HG03196 (cell line): ENCODE results near the gene TENM4.

Source experiments
- ATAC-seq: cut with Tn5 transposase; IDR thresholded peaks from one replicate; pipeline ENCODE4 v1.9.1; 2021; ENCODE audit not compliant: unreplicated experiment

Gene TENM4

GRCh38 chr11:79449040-79449439 is 8.2 kb upstream of the TENM4 start:
- ATAC-seq = no peak

- no peak for ATAC-seq
These were observed 6.4 kb upstream of the TENM4 start for GRCh38 chr11:79447038-79447786.

GRCh38 chr11:79444923-79445322 is 4.1 kb upstream of the TENM4 start:
- ATAC-seq = no peak

GRCh38 chr11:79441461-79441875 is 638 bp upstream of the TENM4 start:
- ATAC-seq = no peak

- ATAC-seq = no peak
These were observed 802 bp downstream of the TENM4 start for GRCh38 chr11:79439886-79440570.

GRCh38 chr11:79439410-79439885 is 1.4 kb downstream of the TENM4 start:
- no peak for ATAC-seq

GRCh38 chr11:79438631-79439409 is 2.0 kb downstream of the TENM4 start:
- ATAC-seq = no peak

GRCh38 chr11:79437981-79438630 is 2.7 kb downstream of the TENM4 start:
- ATAC-seq = no peak

- no peak for ATAC-seq
These were observed 3.4 kb downstream of the TENM4 start for GRCh38 chr11:79437278-79437980.

- ATAC-seq = no peak
These were observed 3.9 kb downstream of the TENM4 start for GRCh38 chr11:79436919-79437277.

- no peak for ATAC-seq
These were observed 6.5 kb downstream of the TENM4 start for GRCh38 chr11:79434283-79434682.

GRCh38 chr11:79432138-79432537 is 8.7 kb downstream of the TENM4 start:
- no peak for ATAC-seq

- no peak for ATAC-seq
These were observed 9.3 kb downstream of the TENM4 start for GRCh38 chr11:79431535-79431934.

GRCh38 chr11:79430280-79430679 is 10.6 kb downstream of the TENM4 start:
- no peak for ATAC-seq

- ATAC-seq = no peak
These were observed 12.4 kb downstream of the TENM4 start for GRCh38 chr11:79428406-79428805.

GRCh38 chr11:79427611-79428327 is 13.1 kb downstream of the TENM4 start:
- no peak for ATAC-seq

GRCh38 chr11:79427126-79427525 is 13.7 kb downstream of the TENM4 start:
- no peak for ATAC-seq

GRCh38 chr11:79425463-79425862 is 15.4 kb downstream of the TENM4 start:
- no peak for ATAC-seq

- ATAC-seq = no peak
These were observed 17.1 kb downstream of the TENM4 start for GRCh38 chr11:79423736-79424135.

GRCh38 chr11:79422866-79423265 is 18.0 kb downstream of the TENM4 start:
- ATAC-seq = no peak
